Measurements from ENCODE around the gene TEAD1.

The TEAD1 gene

DNA sequence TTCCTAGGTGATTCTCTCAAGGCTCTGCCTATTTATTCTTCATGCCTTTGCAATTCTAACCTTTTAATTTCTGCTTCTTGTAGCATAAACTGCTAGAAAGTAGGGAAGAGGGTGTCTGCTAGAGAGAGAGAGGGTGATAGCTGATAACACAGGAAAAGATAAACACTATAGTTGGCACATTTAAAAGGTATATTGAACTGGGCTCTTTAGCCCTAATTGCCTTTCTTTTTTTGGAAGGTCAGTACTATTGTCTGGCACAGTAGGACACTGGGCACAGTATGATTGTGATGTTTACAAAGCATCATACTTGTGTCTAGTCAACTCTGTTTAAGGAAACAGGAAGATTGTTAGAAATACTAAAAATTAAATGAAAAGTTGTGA, 33.3 kb downstream of the TEAD1 start:
- no peak for DNase-seq (ENCODE audit: low read depth in 2 of 2)

DNA sequence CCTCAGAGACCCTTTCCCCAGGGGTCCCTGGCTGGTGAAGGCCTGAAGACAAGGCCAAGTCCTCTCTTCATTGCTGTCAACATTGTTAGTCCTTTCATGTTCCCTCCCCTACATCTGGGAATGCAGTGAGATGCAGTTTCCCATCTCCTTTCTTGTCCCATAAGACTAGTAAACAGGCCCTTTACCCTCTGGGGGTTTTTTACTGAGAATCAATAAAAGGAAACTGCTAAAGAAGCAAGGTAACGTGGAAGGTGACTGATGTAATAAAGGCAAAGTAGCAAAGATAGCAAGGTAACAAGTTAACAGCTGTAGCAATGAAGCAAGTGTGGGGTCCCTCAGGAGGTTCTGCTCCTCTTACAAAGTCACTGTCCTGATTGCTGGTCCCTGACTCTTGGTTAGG, 37.3 kb downstream of the TEAD1 start:
- no peak for DNase-seq (ENCODE audit: low read depth in 2 of 2)

DNA sequence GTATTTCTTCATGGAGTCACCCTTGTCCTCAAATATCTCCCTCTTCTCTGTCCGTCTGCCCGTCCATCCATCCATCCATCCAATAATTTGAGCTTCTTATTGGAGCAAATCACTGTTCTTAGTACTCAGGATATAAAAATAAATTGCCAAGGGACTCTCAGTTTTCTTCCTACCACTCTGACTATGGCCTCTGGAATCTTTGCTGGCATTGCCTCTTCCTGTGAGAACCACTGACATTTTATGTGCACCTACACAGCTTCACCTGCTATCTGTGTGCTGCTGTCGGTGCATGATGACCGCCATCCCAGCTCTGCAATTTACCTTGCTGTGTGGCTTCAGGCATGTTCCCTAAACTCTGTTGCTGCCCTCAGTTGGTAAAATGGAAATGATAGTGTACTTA, 37.9 kb downstream of the TEAD1 start:
- DNase-seq (ENCODE audit: low read depth in 2 of 2), result no peak

DNA sequence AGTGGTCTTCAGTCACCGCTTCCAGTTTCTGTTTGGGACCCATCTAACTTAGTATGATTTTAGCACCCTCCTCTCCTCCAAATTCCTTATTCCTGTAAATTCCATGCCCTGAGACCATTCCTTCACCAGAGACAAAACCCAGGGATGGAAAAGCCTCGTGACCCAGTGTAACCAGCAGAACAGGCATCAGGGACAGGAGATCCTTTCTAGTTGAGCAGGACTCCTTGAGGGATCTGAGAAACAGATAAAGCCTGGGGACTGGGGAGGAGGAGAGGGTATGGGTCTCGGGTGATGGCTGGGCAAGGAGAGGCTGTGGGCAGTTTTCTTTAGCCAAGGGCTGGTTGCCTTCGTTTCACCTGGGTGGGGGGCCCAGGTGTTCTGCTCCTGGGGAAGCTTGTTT, 40.9 kb downstream of the TEAD1 start:
- DNase-seq (ENCODE audit: low read depth in 2 of 2), result no peak

- DNase-seq (ENCODE audit: low read depth in 2 of 2), result no peak
These were observed 41.7 kb downstream of the TEAD1 start for GRCh38 chr11:12715941-12716340.

- no peak for DNase-seq (ENCODE audit: low read depth in 2 of 2)
These were observed 42.6 kb downstream of the TEAD1 start for GRCh38 chr11:12716816-12717215.

GRCh38 chr11:12717851-12718291, 43.6 kb downstream of the TEAD1 start:
- peak; percentile 2 to 4 for DNase-seq (ENCODE audit: low read depth in 2 of 2)

- no peak for DNase-seq (ENCODE audit: low read depth in 2 of 2)
These were observed 45.0 kb downstream of the TEAD1 start for GRCh38 chr11:12719221-12719620.

DNA sequence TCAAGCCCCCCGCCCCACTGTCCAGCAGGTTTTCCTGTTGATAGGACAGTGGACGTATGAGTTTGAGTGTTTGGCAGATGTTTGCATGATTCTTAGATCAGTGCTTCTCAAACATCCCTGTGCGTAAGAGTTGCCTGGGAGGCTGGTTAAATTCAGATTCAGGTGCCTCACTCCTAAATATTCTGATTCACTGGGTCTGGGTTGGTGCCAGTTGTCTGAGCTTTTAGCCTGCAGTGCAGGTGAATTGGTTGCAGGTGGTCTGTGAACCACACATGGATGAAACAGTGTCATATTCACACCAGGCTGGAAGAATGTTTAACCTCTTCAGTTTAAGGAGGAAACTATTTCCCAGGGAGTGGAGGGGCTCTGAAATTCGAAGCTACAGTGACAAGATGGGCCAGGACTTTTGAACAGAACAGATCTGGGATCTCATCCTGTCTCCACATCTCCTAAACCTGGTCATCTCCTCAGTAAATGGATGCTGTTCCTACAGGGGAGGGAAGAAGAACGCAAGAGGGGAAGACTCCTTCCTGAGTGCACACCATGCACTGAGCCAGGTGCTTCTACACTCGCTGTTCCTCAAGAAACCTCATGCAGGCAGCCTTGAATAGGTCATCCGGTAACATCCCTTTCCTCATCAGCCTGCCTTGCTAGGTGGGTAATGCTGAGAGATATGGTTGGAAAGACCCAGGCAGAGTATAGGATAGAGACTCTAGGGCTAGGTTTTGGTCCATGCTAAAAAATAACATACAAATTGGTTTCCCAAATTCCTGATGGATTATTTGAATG, 47.8 kb downstream of the TEAD1 start:
- no peak for DNase-seq (ENCODE audit: low read depth in 2 of 2)

DNA sequence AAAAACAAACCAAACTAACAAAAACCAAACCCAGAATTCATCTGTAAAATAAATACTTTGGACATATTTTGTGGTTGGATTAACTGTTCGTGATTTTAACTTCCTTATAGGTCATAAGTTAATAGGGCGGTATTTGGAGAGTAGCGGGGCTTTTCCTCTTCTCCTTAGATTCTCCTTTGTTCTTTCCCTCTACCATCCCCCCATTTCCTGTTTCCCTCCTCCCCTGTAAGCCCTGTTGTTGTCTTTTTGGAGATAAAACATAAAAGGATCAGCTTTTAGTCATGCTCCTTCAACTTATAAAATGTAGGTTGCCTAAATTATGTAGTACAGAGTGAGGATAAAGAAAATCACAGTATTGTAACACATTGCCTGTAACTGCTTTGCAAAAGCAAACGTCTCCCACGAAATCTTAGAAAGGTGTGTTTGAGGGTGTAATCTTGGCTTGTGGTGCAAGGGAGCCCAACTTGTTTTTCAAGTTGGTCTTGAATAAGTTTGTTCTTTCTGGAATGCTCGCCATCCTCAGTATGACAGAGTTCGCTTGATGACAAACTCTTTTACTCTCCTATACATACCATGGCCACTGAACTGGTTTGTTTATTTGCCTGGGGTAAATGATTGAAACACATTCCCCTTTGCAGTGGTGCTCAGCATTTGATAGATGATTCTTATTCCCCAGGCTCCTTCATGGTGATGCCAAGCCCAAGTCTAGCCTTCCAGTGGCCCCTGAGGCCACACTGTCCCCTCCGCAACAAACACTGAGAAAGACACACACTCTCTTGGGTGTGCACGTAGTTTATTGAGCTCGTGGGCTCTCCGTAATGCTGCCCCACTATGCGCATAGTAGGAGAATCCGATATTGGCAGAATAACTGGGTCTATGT, 49.4 kb downstream of the TEAD1 start:
- DNase-seq (ENCODE audit: low read depth in 2 of 2), result no peak

DNA sequence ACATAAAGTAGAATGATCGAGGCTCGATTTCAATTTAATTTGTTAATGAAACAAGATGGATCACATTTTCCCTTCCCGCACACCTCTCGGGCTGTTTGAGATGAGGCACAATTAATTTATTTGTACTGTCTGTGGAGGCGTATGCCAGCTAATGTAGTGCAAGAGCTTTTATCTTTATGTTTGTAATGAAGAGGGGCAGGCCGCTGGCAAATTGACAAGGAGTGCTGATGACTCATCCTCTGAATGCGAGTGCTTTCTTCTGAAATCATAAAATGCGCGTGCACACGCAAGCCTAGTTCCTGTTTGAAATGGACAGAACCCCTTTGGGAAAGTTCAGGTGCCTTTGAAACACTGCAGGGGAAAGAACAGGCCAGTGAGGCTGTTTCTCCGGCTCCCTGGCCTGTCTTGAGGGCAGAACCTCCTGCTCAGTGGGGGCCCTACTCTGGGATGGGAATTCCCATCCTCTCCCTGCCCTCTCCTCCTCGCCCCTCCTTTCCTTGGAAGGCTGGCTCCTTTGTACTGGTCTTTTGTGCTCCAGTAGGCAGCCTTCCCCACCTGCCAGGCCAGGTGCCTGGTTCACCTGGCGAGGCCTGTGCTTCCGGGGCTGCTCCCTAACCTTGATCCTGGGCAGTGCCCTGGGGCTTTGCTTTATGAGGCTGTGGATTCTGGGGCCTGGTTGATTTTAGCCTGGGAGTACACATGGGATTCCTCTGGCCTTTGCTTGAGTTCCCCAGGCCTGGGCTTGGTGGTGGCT, 50.3 kb downstream of the TEAD1 start:
- DNase-seq (ENCODE audit: low read depth in 2 of 2), result no peak

DNA sequence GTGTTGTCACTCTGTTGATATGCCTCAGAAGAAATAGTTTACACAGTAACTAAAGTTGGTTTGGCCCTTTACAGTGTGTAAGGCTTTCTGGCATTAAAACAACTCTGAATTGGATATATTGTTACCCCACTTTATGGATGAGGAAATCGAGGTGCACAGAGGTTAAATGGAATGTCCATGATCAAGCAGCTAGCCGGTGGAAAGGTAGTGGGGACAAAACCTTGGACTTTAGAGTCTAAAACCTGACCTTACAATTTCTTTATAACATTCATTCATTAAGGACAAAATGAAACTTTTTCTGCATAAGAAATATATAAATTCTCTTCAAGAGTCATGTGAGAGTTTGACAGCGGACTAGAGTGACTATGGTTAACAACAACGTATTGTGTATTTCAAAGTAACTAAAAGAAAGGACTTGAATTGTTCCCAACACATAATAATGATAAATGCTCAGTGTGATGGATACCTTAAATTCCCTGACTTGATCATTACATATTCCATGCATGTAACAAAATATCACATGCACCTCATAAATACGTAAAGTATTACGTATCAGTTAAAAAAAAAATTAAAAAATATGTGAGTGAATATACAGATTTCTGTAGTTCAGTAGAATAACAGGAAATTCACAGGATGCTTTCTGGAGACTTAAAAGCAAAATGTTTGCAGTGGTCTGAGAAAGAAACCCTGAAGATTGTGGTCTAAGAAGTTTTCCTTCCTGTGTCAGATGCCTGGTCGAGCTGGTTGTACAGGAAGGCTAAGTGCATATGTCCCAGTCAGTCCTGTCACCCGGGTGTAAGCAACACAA, 51.0 kb downstream of the TEAD1 start:
- DNase-seq (ENCODE audit: low read depth in 2 of 2), result no peak

- no peak for DNase-seq (ENCODE audit: low read depth in 2 of 2)
These were observed 51.9 kb downstream of the TEAD1 start for GRCh38 chr11:12725863-12726682.

DNA sequence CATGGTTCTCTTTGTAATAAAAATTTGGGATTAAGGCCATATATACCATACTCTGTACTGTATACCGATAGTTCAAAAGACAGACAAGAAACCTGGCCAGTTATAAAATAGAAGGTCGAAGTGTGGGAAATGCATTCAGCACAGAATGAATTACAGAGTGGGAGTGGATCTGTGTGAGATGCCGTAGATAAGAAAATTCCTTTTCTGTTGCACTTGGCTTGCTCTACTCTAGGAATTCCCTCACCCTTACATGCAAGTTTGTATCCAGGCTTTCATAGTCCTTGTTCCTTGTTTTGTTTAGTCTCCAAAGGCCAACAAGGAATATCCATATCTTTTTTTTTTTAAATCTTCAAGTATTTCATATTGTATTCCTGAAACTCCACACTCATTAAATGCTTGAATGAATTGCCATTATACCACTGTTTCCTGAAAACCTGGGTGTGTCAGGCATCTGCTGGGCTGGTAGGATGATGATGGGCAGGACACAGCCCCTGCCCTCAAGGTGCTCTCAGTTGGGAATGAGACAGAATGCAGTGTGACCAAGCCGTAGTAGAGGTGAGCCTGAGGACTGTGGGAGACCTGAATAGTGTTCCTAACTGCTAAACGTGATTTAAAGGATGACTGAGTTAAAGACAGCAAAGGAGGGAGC, 53.5 kb downstream of the TEAD1 start:
- no peak for DNase-seq (ENCODE audit: low read depth in 2 of 2)

DNA sequence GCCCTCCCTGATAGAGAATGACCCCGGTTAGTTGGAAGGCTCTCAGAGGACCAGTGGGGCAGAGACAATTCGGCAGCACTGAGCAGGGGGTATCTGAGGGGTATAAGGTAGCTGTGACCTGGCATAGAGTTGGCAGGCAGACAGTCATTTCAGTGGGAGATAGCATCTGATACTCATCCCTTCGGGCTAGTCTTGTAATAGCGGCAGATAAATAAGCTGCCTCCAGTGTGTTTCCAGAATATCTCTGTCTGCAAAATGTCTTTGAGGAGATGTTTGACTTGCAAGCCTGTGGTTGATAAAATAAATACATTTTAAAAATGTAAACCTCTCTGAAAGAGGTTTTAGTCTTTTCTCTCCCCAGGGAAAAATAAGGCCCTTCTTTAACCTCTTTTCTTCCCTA, 54.2 kb downstream of the TEAD1 start:
- DNase-seq (ENCODE audit: low read depth in 2 of 2), result no peak

DNA sequence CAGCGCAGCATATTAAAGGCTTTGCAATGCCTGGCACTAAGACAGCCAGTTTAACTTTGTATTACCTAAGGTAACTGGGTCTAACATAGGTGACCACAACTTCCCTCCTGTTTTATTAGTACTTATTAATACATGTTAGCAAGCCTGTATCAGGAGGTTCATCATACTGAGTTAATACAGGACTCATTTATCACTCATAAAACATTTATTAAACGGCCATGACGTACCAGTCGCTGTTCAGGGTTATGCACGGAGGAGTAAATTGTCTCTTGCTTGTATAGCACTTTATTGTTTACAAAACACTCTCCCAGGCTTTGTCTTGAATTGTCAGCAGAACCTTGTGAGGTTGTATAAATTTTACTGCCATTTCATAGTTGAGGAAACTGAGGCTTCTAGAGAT, 55.7 kb downstream of the TEAD1 start:
- DNase-seq (ENCODE audit: low read depth in 2 of 2), result no peak

- DNase-seq (ENCODE audit: low read depth in 2 of 2), result no peak
These were observed 57.7 kb downstream of the TEAD1 start for GRCh38 chr11:12731841-12732336.

- DNase-seq (ENCODE audit: low read depth in 2 of 2), result no peak
These were observed 58.9 kb downstream of the TEAD1 start for GRCh38 chr11:12733091-12733490.

DNA sequence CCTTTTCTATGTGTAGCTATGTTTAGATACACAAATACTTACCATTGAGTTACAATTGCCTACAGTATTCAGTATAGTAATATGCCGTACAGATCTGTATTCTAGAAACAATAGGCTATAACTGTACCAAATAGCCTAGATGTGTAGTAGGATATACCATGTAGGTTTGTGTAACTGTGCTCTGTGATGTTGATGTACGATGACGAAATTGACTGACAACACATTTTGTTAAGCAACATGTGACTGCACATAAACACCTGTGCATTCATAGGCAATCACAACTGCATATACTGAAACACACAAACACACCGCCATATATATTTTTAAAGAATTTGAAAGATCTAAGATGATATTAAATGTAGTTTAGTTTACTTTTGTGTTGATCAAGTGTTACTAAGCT, 60.4 kb downstream of the TEAD1 start:
- DNase-seq (ENCODE audit: low read depth in 2 of 2), result no peak

GRCh38 chr11:12735262-12735661, 61.0 kb downstream of the TEAD1 start:
- no peak for DNase-seq (ENCODE audit: low read depth in 2 of 2)
